Hepatic stellate cell (primary cell): ENCODE data around the gene GRK3.

ENCODE experiments used
- DNase-seq: peaks from one replicate; pipeline ENCODE4 v3.0.0; 2011; ENCODE audit warnings: low spot score

The GRK3 gene

DNA sequence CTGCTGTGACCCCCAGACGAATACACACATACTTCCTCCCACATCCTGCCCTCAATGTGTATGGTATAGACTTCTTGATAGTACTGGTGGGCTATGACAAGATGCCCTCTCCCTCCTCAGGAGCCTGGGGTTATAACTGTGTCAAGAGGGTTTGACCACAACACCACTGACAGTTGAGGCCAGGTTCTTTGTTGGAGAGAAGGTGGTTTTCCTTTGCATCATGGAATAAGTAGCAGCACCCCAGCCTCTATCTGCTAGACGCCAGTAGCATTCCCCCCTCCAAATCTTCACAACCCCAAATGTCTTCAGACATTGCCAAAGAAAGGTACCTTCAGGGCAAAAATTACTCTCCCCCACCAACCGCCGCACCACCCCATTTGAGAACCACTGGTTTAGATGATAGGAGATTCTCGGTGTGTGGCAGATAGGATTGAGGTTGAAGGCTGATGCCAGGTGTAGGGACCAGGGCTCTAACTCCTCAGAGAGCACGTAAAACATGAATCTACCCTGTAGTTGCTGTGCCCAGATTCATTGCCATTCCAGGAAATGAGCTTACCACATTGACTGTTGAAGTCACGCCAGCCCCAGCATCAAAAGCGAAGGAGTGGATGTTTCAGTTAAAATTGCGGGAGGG is 172.0 kb downstream of the GRK3 start:
- DNase-seq: no peak

GRCh38 chr22:25739659-25740344 is 175.3 kb downstream of the GRK3 start:
- no peak for DNase-seq

DNA sequence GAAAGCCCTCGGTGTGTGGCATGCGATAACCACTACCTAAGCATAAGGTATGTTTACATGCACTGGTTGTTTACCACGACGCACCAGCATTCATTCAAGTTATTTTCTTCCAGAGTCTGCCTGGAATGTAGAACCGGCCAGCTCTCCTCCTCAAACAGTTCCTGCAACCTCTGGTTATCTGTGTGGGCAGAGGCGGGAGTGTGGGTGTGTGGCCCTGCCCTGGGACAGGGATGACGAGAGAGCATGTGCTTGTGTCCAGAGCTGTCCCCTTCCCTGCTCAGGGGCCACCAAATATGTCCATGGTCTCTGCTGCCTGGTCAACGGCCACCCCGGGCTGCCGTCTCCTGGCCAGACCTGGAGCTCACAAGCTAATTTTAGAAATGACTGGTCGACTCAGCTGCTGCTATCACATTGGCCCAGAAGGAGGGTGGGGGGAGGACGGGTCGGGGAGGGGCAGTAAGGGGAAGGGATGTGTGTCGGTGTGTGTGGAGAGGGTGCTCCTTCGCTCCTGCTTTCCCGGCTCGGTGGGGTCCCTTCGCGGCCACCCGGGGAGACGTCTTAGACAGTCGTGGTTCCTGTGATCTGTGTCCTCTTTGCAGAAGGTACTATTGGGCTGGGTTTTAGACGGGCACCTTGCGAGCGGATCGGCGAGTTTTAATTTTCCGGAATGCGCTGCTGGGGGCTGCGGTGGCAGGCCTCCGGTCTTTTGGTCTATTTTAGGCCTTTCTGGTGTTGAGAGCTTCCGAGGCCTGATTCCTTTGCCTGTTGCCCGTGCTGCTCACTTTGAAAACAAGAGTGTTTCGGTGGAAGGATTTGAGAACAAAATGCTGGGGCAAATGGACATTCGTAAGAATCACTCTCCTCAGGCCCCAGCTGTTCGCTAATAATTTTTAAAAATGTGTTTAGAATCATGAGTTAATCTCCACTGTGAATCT is 177.5 kb downstream of the GRK3 start, which contains the start of gene MYO18B:
Gene MYO18B (plus strand): TSS at position 497 of the 935 bp plus-strand sequence. CDS start 18,905 bp downstream, outside the sequence.
- no peak for DNase-seq

DNA sequence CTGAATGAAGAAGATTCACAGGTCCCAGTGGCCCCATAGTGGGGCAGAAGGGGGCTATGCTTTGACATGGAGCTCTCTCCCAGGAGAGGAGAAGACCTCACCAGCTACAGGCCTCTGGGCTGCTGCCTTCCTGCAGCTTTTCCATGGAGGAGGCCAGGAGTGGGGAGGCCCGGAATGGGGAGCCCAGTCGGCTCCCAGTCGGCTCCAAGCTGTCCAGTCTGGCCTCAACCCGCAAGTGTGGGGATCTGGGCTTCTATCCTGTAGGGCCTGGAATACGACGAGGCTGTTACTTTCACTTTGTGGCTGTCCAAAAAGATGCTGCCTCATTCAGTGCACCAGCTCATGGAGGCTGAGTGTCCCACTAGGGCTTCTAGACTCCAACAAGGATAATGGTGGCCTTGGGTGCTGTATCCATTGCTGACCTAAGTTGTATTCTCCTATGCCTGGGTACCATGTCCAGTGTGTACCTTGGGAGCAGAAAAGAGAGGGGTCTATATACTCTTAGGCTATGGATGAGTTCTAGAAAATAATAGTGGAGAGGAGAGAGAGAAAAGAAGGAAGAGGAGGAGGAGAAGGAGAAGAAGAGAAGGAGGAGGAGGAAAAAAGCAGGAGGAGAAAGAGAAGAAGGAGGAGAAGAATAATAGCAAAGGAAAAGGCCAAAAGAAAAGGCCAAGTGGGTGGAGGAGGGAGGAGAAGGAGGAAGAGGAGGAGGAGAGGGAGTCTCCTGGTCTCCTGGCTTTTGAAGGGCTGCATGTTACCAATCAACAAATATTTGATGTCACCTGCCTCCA is 178.6 kb downstream of the GRK3 start:
- DNase-seq: no peak

DNA sequence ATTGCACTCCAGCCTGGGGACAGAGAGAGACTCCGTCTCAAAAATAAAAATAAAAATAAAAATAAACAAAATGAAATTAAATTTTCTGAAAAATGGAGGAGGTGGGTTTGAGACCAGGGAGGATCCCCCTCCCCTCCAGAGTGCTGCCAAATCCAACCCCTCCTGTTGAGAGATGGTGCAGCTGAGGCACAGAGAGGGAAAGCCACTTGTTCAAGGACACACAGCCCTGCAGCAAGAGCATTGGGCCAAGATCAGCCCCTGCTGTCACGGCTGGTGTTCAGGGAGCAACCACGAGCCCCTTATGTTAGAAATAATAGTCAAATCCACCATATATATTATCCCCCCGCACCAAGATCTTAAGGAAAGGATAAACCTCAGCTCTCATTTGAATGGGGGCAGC is 180.2 kb downstream of the GRK3 start:
- no peak for DNase-seq

DNA sequence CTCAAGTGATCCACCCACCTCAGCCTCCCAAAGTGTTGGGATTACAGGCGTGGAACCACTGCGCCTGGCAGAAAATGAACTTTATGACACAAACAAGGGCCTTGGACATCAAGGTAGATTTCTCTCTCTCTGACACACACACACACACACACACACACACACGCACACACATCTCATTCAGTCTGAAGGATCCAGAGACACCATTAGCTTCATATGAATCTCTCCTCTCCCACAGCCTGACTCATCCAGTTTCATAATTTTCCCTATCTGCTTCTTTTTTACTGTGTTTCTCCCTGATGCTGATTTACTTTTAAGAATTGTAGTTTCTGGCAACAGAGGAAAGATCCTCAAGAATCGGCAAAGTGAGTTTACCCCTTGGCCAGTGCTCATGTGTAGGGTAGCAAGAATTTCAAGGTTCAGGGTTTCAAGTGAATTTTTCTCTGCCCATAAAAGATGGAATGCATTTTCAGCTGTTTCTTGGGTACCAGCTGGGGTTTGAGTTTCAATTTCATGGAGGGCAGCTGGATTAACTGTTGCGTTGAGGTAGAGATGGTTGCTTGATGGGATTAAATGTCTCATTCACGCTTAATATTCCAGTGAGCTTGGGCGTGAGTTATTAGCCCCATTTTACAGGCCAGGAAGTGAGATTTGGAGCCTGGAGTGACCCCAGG is 181.0 kb downstream of the GRK3 start:
- peak; percentile 47 for DNase-seq

DNA sequence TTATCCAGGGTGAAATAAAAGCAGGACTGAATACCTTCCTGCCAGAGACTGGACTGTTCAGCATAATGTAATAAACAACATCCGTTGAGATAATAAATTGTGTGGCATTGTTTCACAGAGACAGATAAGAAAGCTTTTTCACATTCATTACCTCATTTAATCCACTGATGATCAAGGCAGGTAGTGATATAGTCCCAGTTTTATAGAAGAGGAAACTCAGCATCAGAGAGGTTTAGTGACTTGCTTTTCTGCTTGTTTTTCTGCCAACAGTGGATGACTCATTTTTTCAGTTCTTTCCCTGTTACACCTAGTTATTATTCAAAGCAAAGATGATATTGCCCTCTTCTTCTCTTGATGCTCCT is 181.5 kb downstream of the GRK3 start:
- DNase-seq: no peak

DNA sequence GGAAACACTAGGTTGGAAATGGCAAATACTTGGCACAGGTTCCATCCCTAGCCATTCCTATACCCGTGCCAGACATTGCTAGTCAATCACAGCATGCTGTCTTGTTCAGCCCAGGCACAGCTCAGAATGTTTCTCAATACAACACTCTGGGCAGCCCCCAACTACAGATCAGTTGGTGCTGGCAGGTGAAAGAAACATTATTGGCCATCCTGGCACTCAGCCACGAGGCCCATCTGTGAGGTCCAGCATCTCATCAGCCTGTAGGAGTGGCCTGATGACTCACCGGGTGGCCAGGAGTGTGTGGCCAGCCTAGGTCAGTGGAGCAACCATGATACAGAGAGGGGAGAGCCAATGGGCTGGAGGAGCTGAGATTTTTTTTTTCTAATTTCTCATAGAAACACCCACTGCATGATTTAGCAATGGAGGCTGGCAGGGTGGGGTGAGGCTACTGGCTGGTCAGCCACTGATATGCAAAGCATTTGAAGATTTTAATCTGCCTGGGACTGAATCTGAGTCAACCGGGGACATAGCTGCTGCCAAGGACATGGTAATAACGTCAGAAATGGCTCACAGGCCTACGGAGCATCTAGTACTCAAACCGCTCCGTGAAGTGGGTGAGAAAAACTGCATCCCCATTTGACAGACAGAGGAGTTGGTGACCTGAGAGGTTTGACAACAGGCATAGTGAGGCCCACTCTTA is 182.9 kb downstream of the GRK3 start:
- peak; percentile 95 for DNase-seq

GRCh38 chr22:25748140-25748539 is 183.7 kb downstream of the GRK3 start:
- no peak for DNase-seq

DNA sequence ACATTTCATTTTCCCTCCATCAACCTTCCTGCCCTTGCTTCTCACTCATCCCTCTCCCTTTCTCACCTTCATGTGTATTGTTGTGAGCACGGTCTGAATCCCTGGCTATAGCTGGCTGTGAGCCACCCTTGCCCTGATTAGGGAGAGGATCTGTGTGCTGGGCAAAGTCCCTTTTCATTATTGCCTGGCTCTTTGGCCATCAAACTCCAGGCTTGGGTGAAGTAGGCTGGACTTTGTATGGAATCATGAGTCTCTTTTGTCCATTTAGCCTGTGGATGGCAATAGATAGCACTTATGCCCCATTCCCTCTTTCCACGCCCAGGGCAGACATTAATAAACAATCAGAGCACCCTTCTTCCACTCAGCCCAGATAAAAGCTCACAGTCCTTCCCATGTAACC is 184.2 kb downstream of the GRK3 start:
- DNase-seq: no peak

- DNase-seq: no peak
Measured at GRCh38 chr22:25749420-25750169, 185.1 kb downstream of the GRK3 start.

DNA sequence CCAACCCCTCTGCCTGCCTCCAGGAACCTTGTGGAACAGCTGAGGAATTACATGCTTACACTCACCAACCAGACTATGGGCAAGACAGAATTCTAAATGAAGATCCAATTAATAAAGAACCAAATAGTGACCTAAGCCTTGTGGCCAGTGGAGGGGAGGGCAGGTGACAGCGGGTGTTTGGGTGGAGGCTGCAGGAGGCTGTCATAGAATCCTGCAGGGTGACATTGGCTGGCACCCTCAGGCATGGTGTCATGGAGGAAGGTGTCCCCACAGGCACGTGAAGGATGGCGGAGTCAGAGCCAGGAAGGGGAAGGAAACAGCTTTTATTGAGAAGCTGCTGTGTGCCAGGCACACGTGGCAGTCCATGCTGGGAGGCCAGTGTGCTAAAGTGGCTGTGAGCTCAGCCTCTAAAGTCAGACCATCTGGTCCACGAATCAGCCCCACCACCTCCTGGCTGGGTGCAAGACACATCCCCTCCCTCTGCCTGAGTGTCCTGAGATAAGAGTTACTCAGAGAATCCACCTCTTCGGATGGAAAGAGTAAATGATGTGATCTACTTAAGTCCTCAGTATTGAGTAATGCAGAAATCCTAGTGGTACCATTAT is 186.2 kb downstream of the GRK3 start:
- DNase-seq: no peak

DNA sequence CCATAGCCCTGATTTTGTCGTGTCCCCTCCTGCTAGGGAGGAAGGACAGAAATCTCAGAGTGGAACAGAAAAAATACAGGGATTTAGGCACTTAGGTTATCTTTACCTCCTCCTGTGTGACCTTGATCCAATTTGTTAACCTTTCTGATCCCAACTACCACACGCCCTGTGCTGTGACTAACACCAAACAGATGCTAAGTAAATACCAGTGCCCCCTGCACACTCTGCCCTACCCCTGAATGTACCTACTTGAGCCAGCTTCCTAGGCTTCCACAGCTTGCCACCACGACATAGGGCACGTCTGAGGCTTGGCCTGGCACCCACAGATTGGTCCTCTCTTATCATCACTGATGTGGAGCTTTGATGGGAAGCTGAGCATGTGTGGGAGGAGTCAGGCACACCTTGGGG is 186.7 kb downstream of the GRK3 start:
- no peak for DNase-seq

GRCh38 chr22:25752615-25753214 is 188.2 kb downstream of the GRK3 start:
- no peak for DNase-seq

GRCh38 chr22:25753252-25753651 is 188.8 kb downstream of the GRK3 start:
- DNase-seq: no peak

DNA sequence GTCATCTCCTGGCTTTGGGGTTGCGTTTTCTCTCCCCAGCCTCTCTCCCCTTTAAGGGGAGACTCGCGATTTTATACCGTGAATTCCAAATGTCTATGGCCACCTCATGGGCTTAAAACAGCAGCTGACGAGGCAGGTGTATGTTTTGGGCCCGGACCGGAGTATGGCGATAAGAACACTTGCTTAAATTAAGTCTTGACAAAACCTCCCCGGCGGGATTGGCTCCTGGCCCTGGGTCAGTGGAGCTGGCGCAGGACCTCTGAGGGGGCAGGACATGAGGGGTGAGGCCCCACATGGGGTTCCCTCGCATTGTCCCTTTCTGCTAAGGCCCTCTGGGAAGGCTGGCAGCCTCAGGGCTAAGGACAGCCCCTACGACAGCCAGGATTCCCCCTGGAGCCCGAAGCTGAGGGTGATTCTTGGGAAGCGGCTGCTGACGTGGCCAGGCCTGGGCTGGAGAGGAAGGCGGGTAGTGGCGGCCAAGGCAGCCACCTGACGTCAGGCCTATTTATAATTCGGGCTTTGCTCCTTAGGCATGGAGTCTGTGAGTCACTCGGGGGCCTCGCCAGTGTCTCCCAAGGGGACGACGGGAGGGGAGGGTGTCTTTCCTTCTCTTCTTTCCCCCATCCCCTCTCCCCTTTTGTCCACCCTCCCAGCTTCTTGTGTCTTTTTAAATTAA is 190.2 kb downstream of the GRK3 start:
- no peak for DNase-seq

- no peak for DNase-seq
Measured at GRCh38 chr22:25757686-25758085, 193.2 kb downstream of the GRK3 start.

DNA sequence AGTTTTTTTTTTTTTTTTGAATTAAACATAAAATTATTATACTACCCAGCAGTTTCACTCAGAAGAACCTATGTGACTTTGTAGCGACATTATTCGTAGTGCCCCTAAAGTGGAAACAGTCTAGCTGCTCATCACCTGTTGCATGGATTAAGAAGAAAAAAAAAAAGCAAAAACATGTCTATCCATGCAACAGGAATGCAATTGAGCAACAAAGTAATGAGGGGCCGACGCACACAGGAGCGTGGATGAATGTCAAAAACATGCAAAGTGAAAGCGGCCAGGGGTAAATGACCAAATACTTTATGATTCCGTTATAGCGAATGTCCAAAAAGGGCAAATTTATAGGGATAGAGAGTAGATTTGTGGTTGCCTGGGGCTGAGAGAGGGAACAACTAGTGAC is 193.8 kb downstream of the GRK3 start:
- no peak for DNase-seq

GRCh38 chr22:25759825-25760231 is 195.4 kb downstream of the GRK3 start:
- DNase-seq: peak; percentile 93
